K562 (cell line): Measurements from ENCODE around the gene PRR14L. TPM values are rescaled to one million over a fixed set of nuclear protein-coding genes. Genes with fewer than 3 reads are reported as not detected.

Source experiments
- ATF7 ChIP-seq: fragments of 450-650 bp; IDR thresholded peaks from 2 replicates; pipeline ENCODE4 v1.7.1; 2014; ENCODE audit warnings: mild to moderate bottlenecking, moderate library complexity
- CSDE1 ChIP-seq, 2 experiments: fragments of 450-650 bp; IDR thresholded peaks; 2 replicates each; pipeline ENCODE4 v1.6.1; 2016; ENCODE audit warnings: mild to moderate bottlenecking in 1 of 2
- JUND ChIP-seq, 2 experiments: IDR thresholded peaks; 2 replicates in 1 of 2; 3 replicates in 1 of 2; pipeline ENCODE4 v1.6.1; 2011; ENCODE audit warnings: borderline replicate concordance in 2 of 2, low read depth in 2 of 2, low read length in 2 of 2, improper control_type of control experiment in 1 of 2, missing biosample characterization in 1 of 2, missing genetic modification characterization in 1 of 2, missing genetic modification reagents in 1 of 2
- MAFG ChIP-seq: fragments of 450-650 bp; conservative IDR thresholded peaks from 2 replicates; pipeline ENCODE4 v1.6.1; 2016; ENCODE audit warnings: missing genetic modification characterization, missing compliant biosample characterization
- NFYB ChIP-seq: IDR thresholded peaks from 2 replicates; pipeline ENCODE4 v1.6.1; 2011; ENCODE audit warnings: mild to moderate bottlenecking, moderate library complexity; ENCODE audit not compliant: insufficient read length; ENCODE audit errors: extremely low read depth
- ZNF184 ChIP-seq: sonication (generic); formaldehyde crosslinking; IDR thresholded peaks from 2 replicates; pipeline ENCODE4 v1.5.0; 2020; ENCODE audit warnings: missing genetic modification reagents
- ZNF644 ChIP-seq: fragments of 200-800 bp; sonication (Bioruptor generic); IDR thresholded peaks from 2 replicates; pipeline ENCODE4 v1.6.1; 2016; ENCODE audit warnings: low read depth, missing genetic modification characterization, missing compliant biosample characterization
- polyA plus RNA-seq, 8 experiments: library from polyadenylated mRNA; depleted of rRNA in 4 of 8; stranded (reverse) in 5 of 8; unstranded in 3 of 8; fragments of >200 nt; fragmentation: Nextera tagmentation in 2 of 8; fragmentation: Illumina TruSeq in 1 of 8; extraction: Ambion mirVana in 2 of 8; extraction: Trizol in 1 of 8; gene quantifications; 2 replicates each; pipeline versions ENCODE4 v1.2.1 to v1.2.3, GENCODE V29; 2011 to 2014; ENCODE audit warnings: inconsistent platforms in 1 of 8, missing spikeins in 1 of 8
- total RNA-seq, 7 experiments: library from RNA; depleted of rRNA in 6 of 7; stranded (reverse); fragments of >200 nt in 6 of 7; fragmentation: Illumina TruSeq in 2 of 7; extraction: Trizol in 2 of 7; gene quantifications; 2 replicates each; pipeline versions ENCODE4 v1.2.1 to v1.2.3, GENCODE V29; 2011 to 2021; ENCODE audit warnings: low replicate concordance in 1 of 7
- TF ChIP-seq, protein P1 (sequence below): fragments of 250-450 bp; sonication (Bioruptor Pico); IDR thresholded peaks from 2 replicates; pipeline ENCODE4 v1.5.0; 2021; ENCODE audit warnings: mild to moderate bottlenecking, moderate library complexity
- TF ChIP-seq, protein P2 (sequence below): fragments of 250-450 bp; sonication (Bioruptor Pico); IDR thresholded peaks from 2 replicates; pipeline ENCODE4 v1.8.0; 2022; ENCODE audit warnings: moderate library complexity, mild to moderate bottlenecking, inconsistent platforms
- TF ChIP-seq, protein P3 (sequence below): fragments of 450-650 bp; IDR thresholded peaks from 2 replicates; pipeline ENCODE4 v1.6.1; 2016; ENCODE audit warnings: missing biosample characterization, missing genetic modification characterization
- TF ChIP-seq, protein P4 (sequence below), 2 experiments: fragments of 450-650 bp; IDR thresholded peaks; 2 replicates each; pipeline ENCODE4 v1.6.1; 2016
- TF ChIP-seq, protein P5 (sequence below): fragments of 450-650 bp; conservative IDR thresholded peaks from 2 replicates; pipeline ENCODE4 v1.6.1; 2016; ENCODE audit warnings: missing genetic modification characterization, low read depth, mild to moderate bottlenecking, control low read depth, missing compliant biosample characterization

PRR14L gene
- total and polyA plus RNA-seq, 9 of the 15 experiments (the other 6 are each of a cell fraction or from before 2014, with no cell fraction given), result 2.8 to 36.3 (median 12.3) TPM

DNA sequence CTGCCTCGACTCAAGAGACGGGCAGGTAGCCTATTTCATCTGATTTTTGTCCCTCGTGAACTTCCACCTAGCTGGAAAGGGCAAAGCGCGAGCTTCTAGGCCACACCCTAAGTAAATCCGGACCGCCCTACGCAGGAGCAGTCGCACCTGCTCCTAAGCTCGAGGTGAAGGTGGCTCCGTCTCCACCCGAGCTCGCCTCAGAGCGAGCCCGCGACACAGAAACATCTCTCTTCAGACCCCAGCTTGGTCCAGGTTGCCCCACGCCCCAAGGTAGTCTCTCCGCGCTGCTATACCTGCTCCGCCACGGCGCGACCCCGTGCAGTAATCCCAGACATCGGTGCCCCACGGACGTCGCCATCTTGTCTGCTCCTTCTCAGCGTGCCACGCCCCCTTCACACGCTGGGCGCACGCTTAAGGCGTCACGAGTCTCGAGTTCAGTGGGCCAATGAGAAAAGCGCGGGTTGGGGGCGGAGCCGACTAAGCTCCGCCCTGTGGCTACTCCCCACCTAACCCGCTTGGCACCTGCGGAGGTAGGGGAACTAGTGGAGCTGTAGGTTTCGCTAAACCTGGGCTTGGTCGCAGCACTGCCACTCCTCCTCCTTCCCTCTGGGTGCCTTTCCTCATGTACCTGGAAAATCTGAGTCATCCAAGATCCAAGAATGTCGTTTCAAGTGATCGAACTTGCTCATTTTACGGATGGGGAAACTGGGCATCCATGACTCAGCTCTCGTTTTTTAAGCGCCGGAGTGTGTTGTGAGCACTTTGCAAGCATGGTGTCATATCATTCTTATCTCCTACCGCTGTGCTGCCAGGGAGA is 87.9 kb downstream of the PRR14L start, which contains the start of gene PISD (continued):
- TF ChIP-seq, protein P1, sequence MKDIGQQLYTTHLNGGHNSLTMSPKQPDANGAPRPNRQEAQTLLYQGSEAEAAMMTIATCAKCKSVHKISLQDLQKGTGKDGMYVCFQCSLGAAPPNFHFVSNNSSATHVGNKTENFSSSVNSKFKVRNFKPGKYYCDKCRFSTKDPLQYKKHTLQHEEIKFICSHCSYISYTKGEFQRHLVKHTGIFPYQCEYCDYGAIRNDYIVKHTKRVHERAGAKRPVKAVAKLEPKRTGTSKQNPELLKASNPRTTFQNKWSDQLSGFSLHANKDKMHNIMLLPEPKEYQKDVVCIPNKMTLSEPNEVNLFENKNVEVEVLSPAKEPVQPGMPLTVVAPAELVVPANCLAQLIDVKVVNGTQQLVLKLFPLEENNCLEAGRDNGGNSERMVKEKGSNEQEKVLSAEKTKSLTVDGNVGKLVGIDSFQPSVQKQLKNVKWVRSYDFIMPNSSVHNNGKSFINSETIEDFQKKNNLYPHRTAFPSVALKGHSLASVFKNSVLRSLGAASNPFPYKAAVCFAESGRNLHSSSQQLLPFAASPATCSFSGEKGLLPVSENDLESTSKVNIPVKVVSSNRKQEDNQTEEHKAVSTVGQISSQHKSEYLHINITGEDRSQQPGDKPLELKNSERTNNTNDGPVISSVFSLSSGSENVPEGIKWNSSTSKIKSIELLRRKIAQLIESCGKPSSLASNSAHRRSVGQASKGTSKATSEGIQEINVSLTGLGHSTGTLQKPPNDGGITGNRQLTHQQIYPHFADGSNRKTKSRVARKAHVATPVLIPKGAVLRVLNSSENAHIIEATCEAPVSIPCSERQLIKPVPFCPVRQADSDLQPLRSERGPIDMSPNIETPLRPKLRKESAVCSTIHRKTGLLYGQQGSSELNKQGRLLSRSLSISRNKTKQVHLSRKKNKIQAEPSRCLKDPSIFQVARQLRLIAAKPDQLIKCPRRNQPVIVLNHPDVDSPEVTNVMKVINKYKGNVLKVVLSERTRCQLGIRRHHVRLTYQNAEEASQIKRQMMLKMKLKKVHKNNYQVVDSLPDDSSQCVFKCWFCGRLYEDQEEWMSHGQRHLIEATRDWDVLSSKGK, result no peak
- TF ChIP-seq ATF7, result peak; percentile 61
- TF ChIP-seq, protein P2, sequence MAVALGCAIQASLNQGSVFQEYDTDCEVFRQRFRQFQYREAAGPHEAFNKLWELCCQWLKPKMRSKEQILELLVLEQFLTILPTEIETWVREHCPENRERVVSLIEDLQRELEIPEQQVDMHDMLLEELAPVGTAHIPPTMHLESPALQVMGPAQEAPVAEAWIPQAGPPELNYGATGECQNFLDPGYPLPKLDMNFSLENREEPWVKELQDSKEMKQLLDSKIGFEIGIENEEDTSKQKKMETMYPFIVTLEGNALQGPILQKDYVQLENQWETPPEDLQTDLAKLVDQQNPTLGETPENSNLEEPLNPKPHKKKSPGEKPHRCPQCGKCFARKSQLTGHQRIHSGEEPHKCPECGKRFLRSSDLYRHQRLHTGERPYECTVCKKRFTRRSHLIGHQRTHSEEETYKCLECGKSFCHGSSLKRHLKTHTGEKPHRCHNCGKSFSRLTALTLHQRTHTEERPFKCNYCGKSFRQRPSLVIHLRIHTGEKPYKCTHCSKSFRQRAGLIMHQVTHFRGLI (CRISPR knock-in tag), result no peak
- TF ChIP-seq, protein P3, sequence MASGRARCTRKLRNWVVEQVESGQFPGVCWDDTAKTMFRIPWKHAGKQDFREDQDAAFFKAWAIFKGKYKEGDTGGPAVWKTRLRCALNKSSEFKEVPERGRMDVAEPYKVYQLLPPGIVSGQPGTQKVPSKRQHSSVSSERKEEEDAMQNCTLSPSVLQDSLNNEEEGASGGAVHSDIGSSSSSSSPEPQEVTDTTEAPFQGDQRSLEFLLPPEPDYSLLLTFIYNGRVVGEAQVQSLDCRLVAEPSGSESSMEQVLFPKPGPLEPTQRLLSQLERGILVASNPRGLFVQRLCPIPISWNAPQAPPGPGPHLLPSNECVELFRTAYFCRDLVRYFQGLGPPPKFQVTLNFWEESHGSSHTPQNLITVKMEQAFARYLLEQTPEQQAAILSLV (tag), result no peak
- TF ChIP-seq, protein P4, sequence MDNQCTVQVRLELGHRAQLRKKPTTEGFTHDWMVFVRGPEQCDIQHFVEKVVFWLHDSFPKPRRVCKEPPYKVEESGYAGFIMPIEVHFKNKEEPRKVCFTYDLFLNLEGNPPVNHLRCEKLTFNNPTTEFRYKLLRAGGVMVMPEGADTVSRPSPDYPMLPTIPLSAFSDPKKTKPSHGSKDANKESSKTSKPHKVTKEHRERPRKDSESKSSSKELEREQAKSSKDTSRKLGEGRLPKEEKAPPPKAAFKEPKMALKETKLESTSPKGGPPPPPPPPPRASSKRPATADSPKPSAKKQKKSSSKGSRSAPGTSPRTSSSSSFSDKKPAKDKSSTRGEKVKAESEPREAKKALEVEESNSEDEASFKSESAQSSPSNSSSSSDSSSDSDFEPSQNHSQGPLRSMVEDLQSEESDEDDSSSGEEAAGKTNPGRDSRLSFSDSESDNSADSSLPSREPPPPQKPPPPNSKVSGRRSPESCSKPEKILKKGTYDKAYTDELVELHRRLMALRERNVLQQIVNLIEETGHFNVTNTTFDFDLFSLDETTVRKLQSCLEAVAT (IDR thresholded peaks at IDR 0.05), result peak in 1 of 2 experiments; percentile 29; a peak in 1 of 4 replicates
- TF ChIP-seq ZNF184 (CRISPR knock-in tag), result no peak
- TF ChIP-seq, protein P5, sequence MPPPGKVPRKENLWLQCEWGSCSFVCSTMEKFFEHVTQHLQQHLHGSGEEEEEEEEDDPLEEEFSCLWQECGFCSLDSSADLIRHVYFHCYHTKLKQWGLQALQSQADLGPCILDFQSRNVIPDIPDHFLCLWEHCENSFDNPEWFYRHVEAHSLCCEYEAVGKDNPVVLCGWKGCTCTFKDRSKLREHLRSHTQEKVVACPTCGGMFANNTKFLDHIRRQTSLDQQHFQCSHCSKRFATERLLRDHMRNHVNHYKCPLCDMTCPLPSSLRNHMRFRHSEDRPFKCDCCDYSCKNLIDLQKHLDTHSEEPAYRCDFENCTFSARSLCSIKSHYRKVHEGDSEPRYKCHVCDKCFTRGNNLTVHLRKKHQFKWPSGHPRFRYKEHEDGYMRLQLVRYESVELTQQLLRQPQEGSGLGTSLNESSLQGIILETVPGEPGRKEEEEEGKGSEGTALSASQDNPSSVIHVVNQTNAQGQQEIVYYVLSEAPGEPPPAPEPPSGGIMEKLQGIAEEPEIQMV (tag), result no peak
- TF ChIP-seq ZNF644 (tag), result no peak
- TF ChIP-seq CSDE1 (IDR thresholded peaks at IDR 0.05), result 0 out of 4 replicates have a peak, but pooled peaks of 1 of the 2 experiments have one; percentile 30
- peak; percentile 84 for TF ChIP-seq NFYB
- peak; percentile 66 for TF ChIP-seq MAFG
- no peak; the same call in 1 of the 2 replicates for TF ChIP-seq JUND (IDR thresholded peaks at IDR 0.05; ENCODE audit: borderline replicate concordance, low read depth, low read length)
- peak; percentile 75; the same call in 2 of the 3 replicates for TF ChIP-seq JUND (tag; IDR thresholded peaks at IDR 0.05; ENCODE audit: borderline replicate concordance, low read depth, low read length)
